HUES48 (cell line): ENCODE measurements around the gene GNA12.
"Not testable (repeated sequence)": the region's sequence is repeated elsewhere in the genome, so short reads cannot be mapped to it uniquely, and the experiment has no call there.

ENCODE experiments used
- H3K27ac ChIP-seq: one replicate; pipeline ENCODE4 v1.7.0; 2013; ENCODE audit warnings: low read depth, low read length, inconsistent platforms
- H3K27me3 ChIP-seq: 2 replicates; pipeline ENCODE4 v1.6.1; 2013; ENCODE audit warnings: mild to moderate bottlenecking, low read length; ENCODE audit not compliant: control insufficient read depth, insufficient read depth
- H3K36me3 ChIP-seq: 2 replicates; pipeline ENCODE4 v1.6.1; 2013; ENCODE audit warnings: low read length; ENCODE audit not compliant: control insufficient read depth, insufficient read depth
- H3K4me1 ChIP-seq: 2 replicates; pipeline ENCODE4 v1.6.1; 2013; ENCODE audit warnings: mild to moderate bottlenecking, low read length; ENCODE audit not compliant: control insufficient read depth, insufficient read depth
- H3K4me3 ChIP-seq: 2 replicates; pipeline ENCODE4 v1.5.1; 2013; ENCODE audit warnings: mild to moderate bottlenecking, low read depth, low read length
- H3K9ac ChIP-seq: 2 replicates; pipeline ENCODE4 v1.6.1; 2013; ENCODE audit warnings: mild to moderate bottlenecking, low read depth, low read length, moderate library complexity
- H3K9me3 ChIP-seq: 2 replicates; pipeline ENCODE4 v1.6.1; 2013; ENCODE audit warnings: low read length; ENCODE audit not compliant: control insufficient read depth, insufficient read depth

Gene GNA12

DNA sequence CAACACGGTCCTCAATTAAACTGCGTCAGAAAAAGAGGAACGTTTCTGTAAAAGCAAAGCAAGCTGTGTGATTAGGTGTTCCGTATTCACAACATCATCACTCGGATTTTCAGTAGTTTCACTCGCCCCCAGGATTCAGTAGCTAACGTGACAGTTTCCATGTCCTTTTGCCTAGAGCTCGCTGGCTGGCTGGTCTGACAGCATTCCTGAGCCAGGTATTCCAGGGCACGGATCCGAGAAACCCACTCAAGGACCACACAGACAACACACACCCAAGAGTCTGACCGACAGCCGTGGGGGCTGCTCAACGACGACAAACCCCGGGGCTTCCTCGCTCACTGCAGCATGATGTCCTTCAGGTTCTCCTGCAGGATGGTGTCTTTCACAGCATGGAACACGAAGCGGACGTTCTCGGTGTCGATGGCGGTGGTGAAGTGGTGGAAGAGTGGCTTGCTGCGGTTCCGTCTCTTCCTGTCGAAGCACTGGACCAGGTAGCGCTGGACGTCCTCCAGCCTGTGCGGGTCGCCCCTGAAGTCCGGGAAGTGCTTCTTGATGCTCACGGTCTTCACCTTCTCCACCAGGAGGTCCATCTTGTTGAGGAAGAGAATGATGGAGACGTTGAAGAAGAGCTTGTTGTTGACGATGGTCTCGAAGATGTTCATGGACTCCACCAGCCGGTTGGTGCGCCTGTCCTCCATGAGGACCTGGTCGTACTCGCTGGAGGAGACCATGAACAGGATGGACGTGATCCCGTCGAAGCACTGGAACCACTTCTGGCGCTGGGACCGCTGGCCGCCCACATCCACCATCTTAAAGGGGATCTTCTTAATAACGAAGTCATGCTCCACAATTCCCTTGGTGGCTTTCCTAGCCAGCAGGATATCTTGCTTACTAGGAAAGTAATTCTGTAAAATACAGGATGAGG is 113.0 kb downstream of the GNA12 start:
- no peaks in the 10 kb centered on the region for H3K4me1 ChIP-seq
- no peak overlapping the region for H3K9ac ChIP-seq
- H3K36me3 ChIP-seq: peaks cover 49% of the 10 kb centered on the region
- H3K27ac ChIP-seq: no peak overlapping the region
- no peaks in the 10 kb centered on the region for H3K9me3 ChIP-seq
- H3K4me3 ChIP-seq: no peak overlapping the region
- H3K27me3 ChIP-seq: no peaks in the 10 kb centered on the region

DNA sequence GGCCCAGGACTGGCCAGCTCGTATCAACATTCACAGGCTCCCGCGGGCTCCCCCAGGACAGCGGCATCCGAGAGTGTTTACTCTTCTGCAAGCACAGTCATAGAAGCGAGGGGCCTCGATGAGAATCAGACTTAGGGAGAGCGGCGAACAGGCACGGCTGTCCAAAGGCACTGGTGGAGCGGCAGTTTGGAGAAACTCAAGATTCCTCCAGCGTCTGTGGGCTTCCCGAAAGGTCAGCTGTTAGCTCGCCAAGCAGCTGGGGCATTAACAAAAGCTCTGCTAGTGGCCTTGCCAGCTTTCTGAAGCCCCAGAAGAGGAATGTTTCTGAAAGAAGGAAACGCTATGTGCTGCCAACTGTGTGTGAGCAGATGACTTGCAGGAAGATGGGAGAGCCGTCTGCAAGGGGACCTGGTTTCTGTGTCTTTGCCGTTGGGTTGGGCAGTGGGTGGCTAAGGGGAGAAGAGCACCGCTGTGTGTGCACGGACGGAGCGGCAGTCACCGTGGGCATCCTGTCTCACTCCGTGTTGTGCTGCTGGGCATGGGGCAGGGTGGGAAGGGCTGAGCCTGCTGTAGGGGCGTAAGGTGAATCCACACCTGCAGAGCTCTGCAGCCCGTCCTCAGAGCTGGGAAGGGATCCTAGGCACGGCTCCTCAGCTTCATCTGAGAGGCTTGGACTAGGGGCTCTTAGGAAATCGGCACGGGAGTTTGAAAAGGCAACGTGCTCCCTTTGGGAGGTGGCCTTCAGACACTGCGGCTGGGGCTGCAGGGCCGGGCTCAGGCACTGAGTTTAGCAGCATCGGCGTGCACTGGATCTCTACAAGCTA is 114.0 kb downstream of the GNA12 start:
- Histone ChIP-seq H3K36me3 (peaks cover 53% of the 10 kb centered on the region), H3K27me3 (no peaks in the 10 kb centered on the region), H3K4me1 (no peaks in the 10 kb centered on the region), H3K27ac (no peak overlapping the region), H3K9me3 (no peaks in the 10 kb centered on the region), H3K9ac (no peak overlapping the region), H3K4me3 (no peak overlapping the region)

DNA sequence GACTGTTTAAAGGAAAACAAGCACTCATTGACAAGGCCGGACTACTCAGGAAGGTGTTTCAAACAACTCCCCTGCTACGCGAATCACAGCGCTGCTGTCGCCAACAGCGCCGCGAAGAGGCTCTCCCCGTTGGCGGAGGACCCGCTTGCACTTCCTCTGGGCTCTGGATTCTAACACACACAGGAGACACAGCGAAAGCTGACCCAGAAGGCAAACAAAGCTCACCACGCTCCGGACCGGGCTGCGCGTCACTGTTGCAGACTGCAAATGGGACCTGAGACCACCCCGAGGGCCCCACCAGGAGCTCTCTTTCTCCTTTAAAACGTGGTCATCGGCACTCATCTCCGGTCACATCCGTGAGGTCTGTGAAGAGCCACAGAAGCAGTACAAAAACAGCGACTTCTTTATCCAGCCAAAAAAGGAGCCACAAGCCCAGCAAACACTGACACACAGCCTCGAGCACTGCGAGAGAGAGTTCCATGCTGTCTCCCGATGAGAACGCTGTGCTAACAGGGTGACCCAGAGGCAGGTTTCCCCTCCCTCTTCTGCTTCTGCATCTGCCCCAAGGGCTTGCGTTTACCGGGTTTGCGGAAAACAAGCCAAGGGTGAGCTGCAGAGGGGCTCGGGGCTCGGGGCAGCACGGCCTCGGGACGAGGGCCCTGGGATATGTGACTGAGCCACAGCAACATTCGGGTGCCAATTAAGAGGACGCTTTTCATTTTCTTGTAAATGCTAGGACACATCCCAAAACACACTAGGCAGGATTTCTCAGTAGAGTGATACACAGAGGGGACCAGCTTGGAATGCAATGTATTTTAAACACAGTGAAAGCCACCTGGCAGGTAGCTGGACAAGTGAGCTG is 114.8 kb downstream of the GNA12 start:
- no peak overlapping the region for H3K4me3 ChIP-seq
- no peaks in the 10 kb centered on the region for H3K27me3 ChIP-seq
- no peaks in the 10 kb centered on the region for H3K4me1 ChIP-seq
- H3K9me3 ChIP-seq: no peaks in the 10 kb centered on the region
- peaks cover 53% of the 10 kb centered on the region for H3K36me3 ChIP-seq
- H3K9ac ChIP-seq: no peak overlapping the region
- H3K27ac ChIP-seq: no peak overlapping the region

DNA sequence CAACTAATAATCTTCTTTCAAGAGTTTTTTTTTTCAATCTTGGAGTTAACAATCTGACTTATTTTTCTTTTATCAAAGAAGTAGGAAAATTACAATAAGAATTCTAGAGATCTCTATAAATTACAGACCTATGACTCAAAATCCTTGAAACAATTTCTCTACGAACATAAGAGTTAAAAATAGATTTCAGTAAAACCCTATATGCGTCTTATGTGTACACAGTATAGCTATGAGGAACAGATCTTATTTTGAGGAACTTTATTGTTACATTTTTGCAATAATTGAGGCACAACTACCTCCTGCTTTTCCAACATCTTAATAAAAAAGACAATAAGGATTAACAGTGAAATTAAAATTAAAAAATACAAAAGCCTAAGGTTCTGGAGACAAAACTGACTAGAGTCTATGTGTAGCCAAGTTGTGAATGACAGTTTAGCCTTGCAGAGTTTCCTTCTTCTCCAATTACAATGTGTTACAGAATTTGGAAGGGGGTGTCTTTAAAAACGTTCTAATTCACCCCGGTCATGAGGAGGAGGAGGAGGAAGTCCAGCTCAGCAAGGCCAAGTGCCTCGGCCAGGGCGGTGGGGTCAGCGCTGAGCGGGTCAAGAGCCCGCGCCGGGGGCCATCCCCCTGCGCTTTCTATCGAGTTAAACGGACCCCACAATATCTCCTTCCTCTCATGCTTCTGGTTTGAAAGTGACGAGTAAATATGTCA is 115.6 kb downstream of the GNA12 start:
- Histone ChIP-seq H3K9ac (no peak overlapping the region), H3K36me3 (peaks cover 55% of the 10 kb centered on the region), H3K4me1 (no peaks in the 10 kb centered on the region), H3K9me3 (no peaks in the 10 kb centered on the region), H3K4me3 (no peak overlapping the region), H3K27ac (no peak overlapping the region), H3K27me3 (no peaks in the 10 kb centered on the region)

DNA sequence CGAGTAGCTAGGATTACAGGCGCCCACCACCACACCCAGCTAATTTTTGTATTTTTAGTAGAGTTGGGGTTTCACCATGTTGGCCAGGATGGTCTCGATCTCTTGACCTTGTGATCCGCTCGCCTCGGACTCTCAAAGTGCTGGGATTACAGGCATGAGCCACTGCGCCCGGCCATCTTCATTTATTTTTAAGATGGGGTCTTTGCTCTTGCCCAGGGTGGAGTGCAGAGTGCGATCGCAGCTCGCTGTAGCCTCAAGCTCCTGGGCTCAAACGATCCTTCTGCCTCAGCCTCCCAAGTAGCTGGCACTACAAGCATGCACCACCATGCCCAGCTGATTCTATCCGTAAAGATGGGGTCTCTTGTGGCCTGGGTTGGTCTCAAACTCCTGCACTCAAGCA is 116.9 kb downstream of the GNA12 start:
- peaks cover 55% of the 10 kb centered on the region for H3K36me3 ChIP-seq
- not testable (repeated sequence) for H3K4me1 ChIP-seq, H3K27ac ChIP-seq, H3K27me3 ChIP-seq, H3K9ac ChIP-seq, H3K4me3 ChIP-seq, H3K9me3 ChIP-seq

DNA sequence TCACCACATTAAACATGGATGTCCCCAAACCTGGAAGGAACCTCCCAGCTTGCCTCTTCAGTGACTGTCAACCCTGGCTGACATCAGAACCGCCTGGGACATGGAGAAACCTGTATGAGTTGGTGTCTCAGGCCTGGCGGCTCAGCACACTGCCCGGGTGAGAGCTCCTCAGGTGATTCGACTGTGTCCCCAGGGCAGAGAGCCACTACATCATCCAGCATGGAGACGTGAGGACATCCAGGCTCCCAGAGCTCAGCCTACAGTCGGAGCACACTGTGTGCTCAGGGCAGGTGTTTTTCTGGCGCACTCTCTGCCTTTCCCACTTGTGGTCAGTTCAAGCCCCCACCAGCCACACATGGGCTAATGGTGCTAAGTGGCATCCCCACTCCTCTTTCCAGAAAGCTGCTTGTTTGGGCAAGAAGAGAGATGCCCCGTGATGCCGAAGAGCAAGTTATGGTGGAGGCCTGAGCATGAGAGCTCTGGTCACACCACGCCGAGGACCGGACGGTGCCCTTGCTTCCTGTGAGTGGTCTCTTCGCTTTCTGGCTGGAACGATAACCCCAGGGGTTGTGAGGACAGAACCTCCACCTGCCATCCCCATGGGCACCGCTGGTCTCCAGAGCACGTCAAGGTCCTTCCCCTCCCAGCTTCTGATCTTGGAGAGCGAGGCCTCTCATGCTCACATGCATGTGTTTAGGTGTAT is 117.6 kb downstream of the GNA12 start:
- Histone ChIP-seq H3K36me3 (peaks cover 48% of the 10 kb centered on the region), H3K9ac (no peak overlapping the region), H3K4me1 (no peaks in the 10 kb centered on the region), H3K27ac (no peak overlapping the region), H3K9me3 (no peaks in the 10 kb centered on the region), H3K27me3 (no peaks in the 10 kb centered on the region), H3K4me3 (no peak overlapping the region)

DNA sequence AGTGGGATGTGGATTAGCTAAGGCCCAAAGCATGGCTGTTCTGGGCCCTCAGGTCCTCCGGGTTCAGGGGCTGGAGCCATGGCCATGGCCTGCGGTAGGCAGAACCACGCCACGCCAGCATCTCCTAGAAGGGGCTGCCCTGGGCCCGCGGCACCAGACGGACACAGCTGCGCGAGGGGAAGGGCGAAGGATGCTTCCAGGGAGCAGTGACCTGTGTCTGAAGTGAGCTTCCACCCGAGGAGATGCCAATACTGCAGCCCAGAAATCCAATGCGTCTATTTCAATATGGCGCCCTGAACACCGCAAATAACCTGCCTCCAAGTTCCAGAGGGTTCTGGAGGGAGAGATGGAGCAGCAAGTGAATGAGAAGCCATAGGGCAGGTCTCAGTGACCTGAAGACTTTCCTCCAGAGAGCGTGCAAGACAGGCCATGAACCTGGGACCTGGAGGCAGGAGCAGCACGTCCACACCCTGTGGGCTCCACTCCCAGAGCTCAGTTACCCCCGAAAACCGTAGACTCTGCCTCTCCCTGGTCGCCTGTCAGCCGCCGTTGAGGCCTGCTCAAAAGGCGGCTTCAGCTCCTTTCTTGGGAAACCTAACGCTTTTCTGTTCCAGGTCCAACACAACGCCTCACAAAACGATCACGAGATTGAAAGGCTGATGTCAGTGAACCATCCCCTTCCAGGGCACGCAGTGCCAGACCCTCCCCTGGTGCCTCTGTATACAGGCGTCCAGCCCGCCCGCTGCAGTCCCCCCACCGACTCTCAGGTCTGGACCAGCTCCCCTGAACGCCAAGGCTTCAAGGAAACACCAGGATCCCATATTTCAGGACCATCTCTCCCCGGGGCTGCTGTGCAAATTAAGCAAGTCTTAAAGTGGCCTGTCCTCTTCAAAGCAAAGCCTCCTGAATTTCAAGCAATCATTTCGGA is 118.7 kb downstream of the GNA12 start:
- no peaks in the 10 kb centered on the region for H3K27me3 ChIP-seq
- H3K4me3 ChIP-seq: no peak overlapping the region
- no peak overlapping the region for H3K9ac ChIP-seq
- no peak overlapping the region for H3K27ac ChIP-seq
- no peaks in the 10 kb centered on the region for H3K9me3 ChIP-seq
- no peaks in the 10 kb centered on the region for H3K4me1 ChIP-seq
- H3K36me3 ChIP-seq: peaks cover 37% of the 10 kb centered on the region

GRCh38 chr7:2724453-2725177 is 119.5 kb downstream of the GNA12 start:
- no peak overlapping the region for H3K9ac ChIP-seq
- peaks cover 32% of the 10 kb centered on the region for H3K36me3 ChIP-seq
- H3K27ac ChIP-seq: no peak overlapping the region
- no peaks in the 10 kb centered on the region for H3K27me3 ChIP-seq
- no peaks in the 10 kb centered on the region for H3K4me1 ChIP-seq
- H3K4me3 ChIP-seq: no peak overlapping the region
- no peaks in the 10 kb centered on the region for H3K9me3 ChIP-seq

DNA sequence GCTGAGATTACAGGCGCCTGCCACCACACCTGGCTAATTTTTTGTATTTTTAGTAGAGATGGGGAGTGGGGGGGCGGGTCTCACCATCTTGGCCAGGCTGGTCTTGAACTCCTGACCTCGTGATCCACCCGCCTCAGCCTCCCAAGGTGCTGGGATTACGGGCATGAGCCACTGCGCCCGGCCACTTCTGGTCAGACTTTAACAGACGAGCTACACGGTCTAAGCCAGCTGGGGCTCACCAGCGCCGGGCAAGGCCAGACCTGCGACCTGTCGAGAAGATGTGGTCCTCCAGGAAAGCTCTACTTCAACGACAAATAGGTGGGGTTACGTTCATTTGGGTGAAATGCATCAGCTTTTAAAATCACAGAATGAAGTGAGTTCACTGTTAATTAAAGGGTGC is 120.1 kb downstream of the GNA12 start:
- not testable (repeated sequence) for H3K4me1 ChIP-seq, H3K27me3 ChIP-seq, H3K9ac ChIP-seq, H3K4me3 ChIP-seq, H3K27ac ChIP-seq, H3K9me3 ChIP-seq
- H3K36me3 ChIP-seq: peaks cover 27% of the 10 kb centered on the region
